PFSK-1 (cell line): ENCODE results near the gene GLI1.

Source experiments
- FOXP2 ChIP-seq: optimal IDR thresholded peaks from 2 replicates; pipeline ENCODE3; 2011; ENCODE audit warnings: borderline replicate concordance, control low read depth, inconsistent platforms; ENCODE audit not compliant: insufficient read depth; ENCODE audit errors: extremely low read length, extremely low read depth
- POLR2AphosphoS5 ChIP-seq: IDR thresholded peaks from 2 replicates; pipeline ENCODE4 v1.6.1; 2012; ENCODE audit warnings: low read depth, mild to moderate bottlenecking, control low read depth, low read length, moderate library complexity
- SIN3A ChIP-seq: IDR thresholded peaks from 2 replicates; pipeline ENCODE4 v1.6.1; 2012; ENCODE audit warnings: mild to moderate bottlenecking, low read length, moderate library complexity, borderline replicate concordance; ENCODE audit not compliant: insufficient read depth
- TAF1 ChIP-seq: IDR thresholded peaks from 2 replicates; pipeline ENCODE4 v1.6.1; 2012; ENCODE audit warnings: low read length, control low read depth, borderline replicate concordance; ENCODE audit not compliant: insufficient read depth
- TF ChIP-seq, protein P1 (sequence below), 2 experiments: IDR thresholded peaks; 2 replicates each; pipeline versions ENCODE4 v1.6.1 to v1.8.0; 2011 to 2012; ENCODE audit warnings: low read depth in 2 of 2, low read length in 2 of 2, control low read depth in 1 of 2, inconsistent platforms in 1 of 2, mild to moderate bottlenecking in 1 of 2, moderate library complexity in 1 of 2; ENCODE audit not compliant: insufficient read depth in 1 of 2

Gene GLI1

DNA sequence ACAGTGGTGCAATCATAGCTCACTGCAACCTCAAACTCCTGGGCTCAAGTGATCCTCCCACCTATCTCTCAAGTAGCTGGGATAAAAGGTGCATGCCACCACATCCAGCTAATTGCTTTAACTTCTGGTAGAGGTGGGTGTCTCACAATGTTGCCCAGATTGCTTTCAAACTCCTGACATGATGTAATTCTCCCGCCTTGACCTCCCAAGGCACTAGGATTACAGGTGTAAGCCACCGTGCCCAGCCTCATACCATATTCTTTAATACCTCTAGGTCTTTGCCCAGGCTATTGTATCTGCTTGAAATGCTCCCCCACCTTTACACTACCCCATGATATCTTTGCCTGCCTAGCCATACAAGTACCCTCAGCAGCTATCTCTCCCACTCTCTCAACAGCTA, 40.1 kb upstream of the GLI1 start:
- TF ChIP-seq TAF1, result no peak
- TF ChIP-seq POLR2AphosphoS5, result no peak
- TF ChIP-seq, protein P1, sequence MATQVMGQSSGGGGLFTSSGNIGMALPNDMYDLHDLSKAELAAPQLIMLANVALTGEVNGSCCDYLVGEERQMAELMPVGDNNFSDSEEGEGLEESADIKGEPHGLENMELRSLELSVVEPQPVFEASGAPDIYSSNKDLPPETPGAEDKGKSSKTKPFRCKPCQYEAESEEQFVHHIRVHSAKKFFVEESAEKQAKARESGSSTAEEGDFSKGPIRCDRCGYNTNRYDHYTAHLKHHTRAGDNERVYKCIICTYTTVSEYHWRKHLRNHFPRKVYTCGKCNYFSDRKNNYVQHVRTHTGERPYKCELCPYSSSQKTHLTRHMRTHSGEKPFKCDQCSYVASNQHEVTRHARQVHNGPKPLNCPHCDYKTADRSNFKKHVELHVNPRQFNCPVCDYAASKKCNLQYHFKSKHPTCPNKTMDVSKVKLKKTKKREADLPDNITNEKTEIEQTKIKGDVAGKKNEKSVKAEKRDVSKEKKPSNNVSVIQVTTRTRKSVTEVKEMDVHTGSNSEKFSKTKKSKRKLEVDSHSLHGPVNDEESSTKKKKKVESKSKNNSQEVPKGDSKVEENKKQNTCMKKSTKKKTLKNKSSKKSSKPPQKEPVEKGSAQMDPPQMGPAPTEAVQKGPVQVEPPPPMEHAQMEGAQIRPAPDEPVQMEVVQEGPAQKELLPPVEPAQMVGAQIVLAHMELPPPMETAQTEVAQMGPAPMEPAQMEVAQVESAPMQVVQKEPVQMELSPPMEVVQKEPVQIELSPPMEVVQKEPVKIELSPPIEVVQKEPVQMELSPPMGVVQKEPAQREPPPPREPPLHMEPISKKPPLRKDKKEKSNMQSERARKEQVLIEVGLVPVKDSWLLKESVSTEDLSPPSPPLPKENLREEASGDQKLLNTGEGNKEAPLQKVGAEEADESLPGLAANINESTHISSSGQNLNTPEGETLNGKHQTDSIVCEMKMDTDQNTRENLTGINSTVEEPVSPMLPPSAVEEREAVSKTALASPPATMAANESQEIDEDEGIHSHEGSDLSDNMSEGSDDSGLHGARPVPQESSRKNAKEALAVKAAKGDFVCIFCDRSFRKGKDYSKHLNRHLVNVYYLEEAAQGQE (IDR thresholded peaks at IDR 0.05; ENCODE audit: insufficient read depth in 1 of 2, low read depth in 2 of 2, low read length in 2 of 2), result no peak
- TF ChIP-seq SIN3A, result no peak
- TF ChIP-seq FOXP2, result no peak

DNA sequence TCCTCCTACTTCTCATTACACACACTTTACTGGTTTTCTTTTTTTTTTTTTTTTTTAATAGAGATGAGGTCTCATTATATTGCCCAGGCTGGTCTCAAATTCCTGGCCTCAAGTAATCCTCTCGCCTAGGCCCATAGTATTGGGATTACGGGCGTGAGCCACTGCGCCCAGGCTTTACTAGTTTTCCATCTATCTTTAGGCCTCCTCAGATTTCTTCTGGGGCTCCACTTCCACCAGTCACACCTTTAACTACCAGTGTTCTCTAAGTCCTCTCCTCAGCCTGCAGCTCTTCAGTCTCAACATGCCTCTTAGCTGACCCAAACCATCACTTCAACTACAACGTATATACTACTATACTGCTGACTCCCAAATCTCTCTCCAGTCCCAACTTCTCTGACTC, 39.1 kb upstream of the GLI1 start:
- no peak for TF ChIP-seq POLR2AphosphoS5
- TF ChIP-seq SIN3A, result no peak
- TF ChIP-seq FOXP2, result no peak
- TF ChIP-seq TAF1, result no peak
- TF ChIP-seq, protein P1 (IDR thresholded peaks at IDR 0.05; ENCODE audit: insufficient read depth in 1 of 2, low read depth in 2 of 2, low read length in 2 of 2), result no peak

DNA sequence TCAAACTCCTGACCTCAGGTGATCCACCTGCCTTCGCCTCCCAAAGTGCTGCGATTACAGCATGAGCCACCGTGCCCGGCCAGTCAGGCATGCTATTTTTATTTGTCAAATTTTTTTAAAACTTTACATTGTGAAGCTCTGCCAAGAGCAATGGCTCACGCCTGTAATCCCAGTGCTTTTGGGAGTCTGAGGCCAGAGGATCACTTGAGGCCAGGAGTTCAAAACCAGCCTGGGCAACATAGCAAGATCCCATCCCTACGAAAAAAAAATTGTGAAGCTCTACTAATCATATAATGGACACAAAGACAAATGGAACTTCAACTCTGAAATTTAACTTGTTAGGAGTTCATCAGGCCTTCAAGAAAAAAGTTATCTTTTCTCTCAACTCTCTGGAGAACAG, 30.6 kb upstream of the GLI1 start:
- TF ChIP-seq SIN3A (no peak), POLR2AphosphoS5 (no peak), FOXP2 (no peak), TAF1 (no peak)
- TF ChIP-seq, protein P1 (IDR thresholded peaks at IDR 0.05; ENCODE audit: insufficient read depth in 1 of 2, low read depth in 2 of 2, low read length in 2 of 2), result no peak

DNA sequence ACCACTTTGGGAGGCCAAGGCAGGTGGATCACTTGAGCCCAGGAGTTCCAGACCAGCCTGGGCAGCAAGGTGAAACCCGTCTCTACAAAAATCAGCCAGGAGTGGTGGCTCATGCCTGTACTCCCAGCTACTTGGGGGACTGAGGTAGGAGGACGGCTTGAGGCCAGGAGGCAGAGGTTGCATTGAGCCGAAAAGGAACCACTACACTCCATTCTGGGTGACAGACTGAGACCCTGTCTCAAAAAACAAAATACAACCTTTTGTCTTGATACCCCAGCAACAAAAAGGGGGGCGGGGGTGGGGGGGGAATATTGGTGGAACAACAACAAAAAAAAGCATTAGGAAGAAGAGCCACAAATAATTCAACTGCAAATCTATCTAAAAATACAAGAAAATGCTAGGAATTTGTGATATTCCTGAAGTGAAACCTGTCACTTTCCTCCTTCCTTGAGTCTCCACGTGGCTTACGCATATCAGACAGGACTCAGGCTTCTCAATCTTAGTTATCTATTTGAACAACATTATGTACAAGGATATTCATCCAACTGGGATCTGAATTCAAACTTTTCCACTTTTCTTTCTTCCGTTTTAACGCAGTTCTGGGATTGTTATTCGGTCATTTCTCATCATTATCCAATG, 30.0 kb upstream of the GLI1 start:
- no peak for TF ChIP-seq TAF1
- no peak for TF ChIP-seq FOXP2
- TF ChIP-seq SIN3A, result no peak
- TF ChIP-seq POLR2AphosphoS5, result no peak
- TF ChIP-seq, protein P1 (IDR thresholded peaks at IDR 0.05; ENCODE audit: insufficient read depth in 1 of 2, low read depth in 2 of 2, low read length in 2 of 2), result no peak
